ENCODE measurements around the gene CRISP3.
"Not testable (repeated sequence)": the region's sequence is repeated elsewhere in the genome, so short reads cannot be mapped to it uniquely, and the experiment has no call there.

The CRISP3 gene

GRCh38 chr6:49744259-49744658 lies at the start of gene CRISP3:
TSS of gene CRISP3 (minus strand) at chr6:49744388. CDS start at chr6:49744367, 21 bp downstream.
- no peak for DNase-seq

- DNase-seq, result no peak
These were observed 46.2 kb upstream of the CRISP3 start for GRCh38 chr6:49790341-49790740.

DNA sequence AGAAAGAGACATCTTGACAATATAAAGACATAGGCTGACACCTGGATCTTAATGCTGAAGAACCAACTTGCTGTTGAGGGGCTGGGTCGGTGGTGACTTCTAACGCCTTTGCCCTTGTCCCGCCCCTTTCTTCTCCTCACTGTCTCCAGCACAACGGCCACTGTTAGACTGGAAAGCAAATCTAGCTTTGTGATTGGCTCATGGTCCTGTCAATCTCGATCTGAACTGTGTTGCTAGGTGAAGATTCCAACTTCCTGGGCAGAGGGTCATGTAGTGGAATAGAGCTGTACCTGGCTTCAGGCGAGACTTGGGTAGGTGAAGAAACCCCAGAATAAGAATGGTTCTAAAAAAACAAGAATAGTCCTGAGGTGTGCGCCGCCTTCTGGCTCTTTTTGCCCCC lies 43.0 kb upstream of the CRISP3 start, which contains the start of gene PGK2:
Gene PGK2, minus strand, starts transcription at position 110 of the 400 bp plus-strand sequence. Its CDS starts 98 bp downstream, at position 12.
- DNase-seq, result no peak

DNA sequence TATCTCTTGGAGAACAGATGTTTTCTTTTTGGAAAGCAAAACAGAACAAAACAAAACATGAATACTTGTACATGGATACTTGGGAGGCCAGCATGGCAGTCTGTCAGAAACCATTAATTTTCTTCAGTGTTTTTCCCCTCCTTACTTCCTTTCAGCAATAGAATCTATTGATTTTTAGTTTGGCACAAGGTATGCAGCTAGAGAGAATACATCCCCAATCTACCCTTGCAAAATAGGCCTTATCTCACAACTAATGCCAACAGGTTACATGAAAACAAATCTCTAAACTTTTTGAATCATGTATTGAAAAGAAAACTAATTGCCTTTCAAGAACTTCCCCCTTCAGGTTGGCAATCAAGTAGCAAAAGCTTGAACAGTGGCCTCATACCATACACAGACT lies 40.1 kb upstream of the CRISP3 start:
- DNase-seq, result no peak

DNA sequence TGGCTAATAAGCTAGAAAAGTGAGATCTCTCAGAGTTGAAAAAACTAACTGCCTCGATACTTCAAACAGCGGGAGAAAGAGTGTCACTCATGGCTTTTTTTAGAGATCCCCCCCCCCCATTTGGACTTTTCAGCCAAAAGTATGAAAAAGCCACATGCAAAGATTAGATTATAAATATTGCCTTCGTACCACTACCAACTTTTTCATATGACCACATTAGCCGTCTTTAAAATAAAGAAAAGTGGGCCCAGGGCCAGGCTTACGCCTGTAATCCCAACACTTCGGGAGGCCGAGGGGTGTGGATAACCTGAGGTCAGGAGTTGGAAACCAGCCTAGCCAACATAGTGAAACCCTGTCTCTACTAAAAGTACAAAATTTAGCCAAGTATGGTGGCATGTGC lies 38.5 kb upstream of the CRISP3 start:
- no peak for DNase-seq

- no peak for DNase-seq
These were observed 38.1 kb upstream of the CRISP3 start for GRCh38 chr6:49782293-49782692.

- DNase-seq, result no peak
These were observed 32.3 kb upstream of the CRISP3 start for GRCh38 chr6:49776444-49776843.

DNA sequence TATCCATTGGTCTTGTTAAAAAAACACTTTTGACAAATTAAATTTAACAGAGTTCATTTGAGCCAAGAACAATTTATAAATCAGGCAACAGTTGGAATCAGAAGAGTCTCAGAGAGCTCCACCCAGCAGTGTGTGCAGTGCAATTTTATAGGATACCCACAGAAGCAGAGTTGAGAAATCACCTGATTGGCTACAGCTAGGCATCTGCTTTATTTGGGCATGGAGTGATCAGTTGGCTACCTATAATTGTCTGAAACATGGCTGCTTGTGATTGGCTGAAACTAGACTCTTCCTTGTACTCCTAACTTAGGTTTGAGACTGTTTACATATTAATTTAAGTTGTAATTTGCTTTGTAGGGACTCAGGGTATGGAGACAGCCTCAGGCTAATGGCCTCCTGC lies 30.9 kb upstream of the CRISP3 start:
- no peak for DNase-seq

- DNase-seq, result no peak
These were observed 28.1 kb upstream of the CRISP3 start for GRCh38 chr6:49772285-49772684.

DNA sequence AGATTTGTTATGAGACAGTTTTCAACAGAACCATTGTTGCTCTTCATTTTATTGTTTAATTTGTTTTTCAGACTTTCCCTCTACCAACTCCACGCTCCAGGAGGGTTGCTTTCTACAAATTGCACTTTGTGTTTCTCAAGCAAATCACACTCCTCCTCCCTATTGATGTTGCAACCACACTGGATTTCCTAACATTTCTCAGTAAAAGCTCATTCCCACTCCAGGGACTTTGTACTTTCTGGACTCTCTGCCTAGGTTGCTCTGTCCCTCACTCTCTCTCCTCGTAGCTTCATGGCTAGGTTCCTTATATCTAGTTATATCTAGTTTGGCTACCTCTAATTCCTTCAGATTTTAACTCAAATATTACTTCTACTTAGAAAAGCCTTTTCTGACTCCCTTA lies 22.6 kb upstream of the CRISP3 start:
- DNase-seq, result no peak

DNA sequence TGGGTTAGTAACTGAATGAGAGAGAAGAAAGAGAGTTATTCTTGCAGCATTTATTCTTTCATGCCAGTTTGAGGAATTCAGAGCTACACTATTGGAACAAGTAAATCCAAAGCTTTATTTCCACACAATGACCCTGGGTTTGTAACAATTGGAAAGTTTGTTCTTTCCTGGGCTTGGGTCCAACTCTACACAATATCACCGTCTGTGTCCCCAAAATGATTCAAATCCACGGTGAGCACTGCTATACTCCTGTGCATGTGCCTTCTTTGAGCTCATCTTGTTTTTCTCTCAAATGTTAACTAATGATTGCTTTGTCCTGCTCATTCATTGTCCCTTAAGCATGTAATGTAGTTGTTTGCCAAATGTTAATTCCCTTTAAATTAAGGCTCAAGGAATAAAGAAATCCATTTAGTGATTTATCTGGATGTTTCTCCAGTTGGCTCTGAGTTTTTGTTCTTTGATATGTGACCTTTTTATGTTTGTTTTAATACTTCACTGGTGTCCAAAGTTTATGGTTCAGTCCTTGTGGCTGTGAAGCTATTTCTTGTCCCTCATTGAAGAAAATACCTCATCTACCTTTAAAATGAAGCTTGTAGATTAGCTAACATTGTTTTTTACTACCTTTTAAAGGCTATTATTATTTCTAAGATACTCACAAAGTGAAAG lies 20.5 kb upstream of the CRISP3 start:
- no peak for DNase-seq

- DNase-seq, result no peak
These were observed 759 bp downstream of the CRISP3 start for GRCh38 chr6:49743429-49743828.

- peak; percentile 91 for DNase-seq
These were observed 4.8 kb downstream of the CRISP3 start for GRCh38 chr6:49739423-49739822.

- DNase-seq, result no peak
These were observed 8.1 kb downstream of the CRISP3 start for GRCh38 chr6:49736017-49736508.

DNA sequence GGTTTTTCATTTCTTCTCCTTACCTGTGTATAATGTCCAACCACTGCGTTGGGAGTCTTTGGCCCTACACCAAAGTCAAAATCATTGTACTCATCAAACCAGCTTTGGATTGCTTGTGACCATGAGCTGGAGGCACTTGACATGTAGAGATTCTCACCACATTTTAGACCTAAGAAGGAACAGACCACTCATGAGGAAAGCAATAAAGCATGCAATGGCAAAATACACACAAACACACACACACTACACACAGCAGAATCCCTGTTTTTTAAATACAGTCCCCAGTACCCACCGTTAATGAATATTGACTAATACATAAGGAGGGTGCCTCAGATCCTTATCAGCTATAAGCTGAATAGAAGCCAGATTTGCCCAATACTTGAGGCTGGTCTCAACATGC lies 10.5 kb downstream of the CRISP3 start:
- DNase-seq, result no peak

GRCh38 chr6:49732781-49733180 lies 11.4 kb downstream of the CRISP3 start:
- DNase-seq, result no peak

DNA sequence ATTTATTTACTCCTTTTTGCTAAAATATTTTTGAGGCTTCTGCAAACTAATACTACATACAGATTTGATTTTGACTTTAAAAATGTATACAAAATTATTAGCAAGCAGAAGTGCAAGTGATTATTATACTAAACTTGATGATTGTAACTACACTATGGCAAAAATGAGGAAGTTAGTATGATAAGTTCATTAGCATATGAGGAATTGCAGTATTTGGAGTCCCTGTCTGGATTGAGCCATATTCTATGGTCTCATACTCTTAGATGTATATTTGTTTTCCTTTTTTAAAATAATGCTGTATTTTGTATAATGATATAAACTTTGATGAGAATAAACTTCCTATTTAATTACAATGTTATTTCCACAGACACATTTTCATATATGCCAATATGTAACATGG lies 13.9 kb downstream of the CRISP3 start:
- DNase-seq, result no peak

- not testable (repeated sequence) for DNase-seq
These were observed 20.3 kb downstream of the CRISP3 start for GRCh38 chr6:49723917-49724316.

DNA sequence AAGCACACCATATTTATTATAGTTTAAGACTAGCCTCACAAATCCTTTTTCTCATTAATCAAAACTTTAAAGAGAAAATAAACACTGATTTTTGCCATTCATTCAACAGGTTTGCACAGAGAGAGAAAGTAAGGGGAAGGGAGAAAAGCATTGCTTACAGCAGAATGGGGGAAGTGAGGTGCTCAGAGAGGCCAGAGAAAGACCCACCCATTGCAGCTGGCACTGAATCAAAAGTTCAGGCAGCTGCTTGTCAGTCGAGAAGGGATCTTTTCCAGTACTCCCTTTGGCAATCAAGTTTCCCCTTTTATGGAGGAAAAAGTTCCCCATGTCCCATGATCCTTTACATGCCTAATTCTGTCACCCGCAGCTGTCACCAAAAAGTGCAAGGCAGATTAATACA lies 22.9 kb downstream of the CRISP3 start:
- no peak for DNase-seq

GRCh38 chr6:49720372-49720771 lies 23.8 kb downstream of the CRISP3 start:
- DNase-seq, result no peak

DNA sequence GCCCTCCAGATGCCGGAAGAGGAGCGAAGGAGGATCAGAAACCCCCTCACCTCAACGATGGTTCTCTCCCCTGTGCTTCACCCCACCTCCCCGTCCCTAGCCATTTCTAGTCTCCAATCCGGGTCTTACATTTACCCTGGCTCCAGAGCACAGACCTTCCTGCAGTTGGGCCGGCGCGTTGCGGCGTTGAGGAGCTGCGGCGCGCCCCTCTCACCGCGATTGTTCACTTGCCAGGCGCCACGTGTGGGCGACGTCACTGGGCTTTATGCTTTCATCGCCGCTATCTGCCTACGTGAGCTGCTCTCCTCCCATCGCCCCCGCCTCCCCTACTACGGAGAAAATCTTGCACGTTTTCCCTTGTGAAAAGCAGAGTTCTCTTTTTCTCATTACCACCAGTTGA lies 30.8 kb downstream of the CRISP3 start, which contains the start of gene CRISP2:
Gene CRISP2, minus strand, starts transcription at position 198 of the 400 bp plus-strand sequence. CDS start 4,347 bp downstream, outside the sequence.
- no peak for DNase-seq

DNA sequence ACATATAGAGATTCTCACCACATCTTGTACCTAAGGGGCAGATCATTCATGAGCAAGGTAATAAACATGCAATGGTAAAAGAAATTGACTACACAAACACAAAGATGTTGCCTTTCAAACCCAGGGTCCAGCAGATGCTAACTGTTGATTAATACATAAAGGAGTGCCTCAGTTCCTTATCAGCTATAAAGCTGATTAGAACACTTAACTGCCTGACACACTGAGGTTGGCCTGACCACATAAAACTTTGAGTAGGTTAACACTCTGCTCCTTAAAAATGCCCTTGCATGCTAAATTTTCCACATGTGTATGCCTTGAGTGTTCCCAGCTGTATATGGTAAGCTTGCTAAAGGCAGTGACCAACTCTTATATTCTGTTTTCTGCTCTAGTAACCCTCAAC lies 45.7 kb downstream of the CRISP3 start:
- no peak for DNase-seq

DNA sequence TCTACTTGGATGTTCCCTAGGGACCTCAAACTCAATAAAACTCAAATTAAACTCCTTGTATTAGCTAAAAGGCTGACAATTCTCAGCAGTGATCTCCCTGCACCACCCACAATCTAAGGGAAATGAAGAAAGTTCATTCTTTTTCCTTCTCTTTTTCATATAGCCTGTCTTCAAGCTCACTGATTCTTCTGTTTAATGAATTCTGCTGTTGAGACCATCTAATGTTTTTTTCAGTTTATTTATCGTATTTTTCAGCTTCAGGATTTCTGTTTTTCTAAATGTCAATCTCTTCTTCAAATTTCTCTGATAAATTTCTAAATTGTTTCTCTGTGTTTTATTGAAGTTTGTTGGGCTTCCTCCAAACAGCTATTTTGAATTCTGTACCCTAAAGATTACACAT lies 50.7 kb downstream of the CRISP3 start:
- no peak for DNase-seq

GRCh38 chr6:49692534-49692933 lies 51.7 kb downstream of the CRISP3 start:
- DNase-seq, result no peak

Data from NCI-H1436 treated with DMSO at 0.1 percent for 48 hours (cell line).